ENCODE measurements around the gene GALNT5.

GALNT5 gene

GRCh38 chr2:157326698-157327097, 69.2 kb downstream of the GALNT5 start:
- Histone ChIP-seq H3K4me1 (ENCODE audit: control insufficient read depth, low read length) (peaks cover 18% of the 10 kb centered on the region), H3K9me2 (replicated peaks; ENCODE audit: control insufficient read depth, low read length) (no peaks in the 10 kb centered on the region), H3K79me2 (ENCODE audit: control insufficient read depth, low read length) (no peaks in the 10 kb centered on the region), H3K4me3 (ENCODE audit: low read length) (no peak overlapping the region), H3K27ac (ENCODE audit: low read depth, low read length) (no peak overlapping the region), H4K20me1 (ENCODE audit: control insufficient read depth, insufficient read depth, low read depth, low read length) (no peaks in the 10 kb centered on the region), H3K27me3 (ENCODE audit: control insufficient read depth, low read length) (no peaks in the 10 kb centered on the region), H3K36me3 (ENCODE audit: control insufficient read depth, low read length) (no peaks in the 10 kb centered on the region), H3K4me2 (ENCODE audit: low read length) (no peak overlapping the region), H3F3A (ENCODE audit: control insufficient read depth, insufficient read depth) (0 out of 2 replicates have a peak, but pooled peaks cover 2% of the 10 kb centered on the region), H3K9me3 (ENCODE audit: control insufficient read depth, insufficient read depth, low read length) (no peaks in the 10 kb centered on the region)
- TF ChIP-seq EZH2phosphoT487 (IDR thresholded peaks at IDR 0.05; ENCODE audit: borderline replicate concordance, low read length) = no peak
- no peak for TF ChIP-seq CTCF (IDR thresholded peaks at IDR 0.05; ENCODE audit: low read depth, low read length, poor library complexity, severe bottlenecking)

- H3K4me2 ChIP-seq (ENCODE audit: low read length) = peak overlapping the region; percentile 52
- no peaks in the 10 kb centered on the region for H3K79me2 ChIP-seq (ENCODE audit: control insufficient read depth, low read length)
- H3F3A ChIP-seq (ENCODE audit: control insufficient read depth, insufficient read depth) = 0 out of 2 replicates have a peak, but pooled peaks cover 2% of the 10 kb centered on the region
- H3K9me2 ChIP-seq (replicated peaks; ENCODE audit: control insufficient read depth, low read length) = no peaks in the 10 kb centered on the region
- H3K36me3 ChIP-seq (ENCODE audit: control insufficient read depth, low read length) = no peaks in the 10 kb centered on the region
- TF ChIP-seq EZH2phosphoT487 (IDR thresholded peaks at IDR 0.05; ENCODE audit: borderline replicate concordance, low read length) (no peak), CTCF (IDR thresholded peaks at IDR 0.05; ENCODE audit: low read depth, low read length, poor library complexity, severe bottlenecking) (no peak)
- H3K9me3 ChIP-seq (ENCODE audit: control insufficient read depth, insufficient read depth, low read length) = no peaks in the 10 kb centered on the region
- H4K20me1 ChIP-seq (ENCODE audit: control insufficient read depth, insufficient read depth, low read depth, low read length) = no peaks in the 10 kb centered on the region
- no peak overlapping the region for H3K27ac ChIP-seq (ENCODE audit: low read depth, low read length)
- H3K4me1 ChIP-seq (ENCODE audit: control insufficient read depth, low read length) = peaks cover 17% of the 10 kb centered on the region
- peak overlapping the region; percentile 24; the same call in 1 of the 2 replicates for H3K4me3 ChIP-seq (ENCODE audit: low read length)
- no peaks in the 10 kb centered on the region for H3K27me3 ChIP-seq (ENCODE audit: control insufficient read depth, low read length)
Measured at GRCh38 chr2:157327200-157327599, 69.7 kb downstream of the GALNT5 start.

GRCh38 chr2:157327621-157328500, 70.4 kb downstream of the GALNT5 start:
- Histone ChIP-seq H4K20me1 (ENCODE audit: control insufficient read depth, insufficient read depth, low read depth, low read length) (no peaks in the 10 kb centered on the region), H3K4me1 (ENCODE audit: control insufficient read depth, low read length) (peaks cover 17% of the 10 kb centered on the region), H3K36me3 (ENCODE audit: control insufficient read depth, low read length) (no peaks in the 10 kb centered on the region), H3K27me3 (ENCODE audit: control insufficient read depth, low read length) (no peaks in the 10 kb centered on the region), H3F3A (ENCODE audit: control insufficient read depth, insufficient read depth) (0 out of 2 replicates have a peak, but pooled peaks cover 2% of the 10 kb centered on the region), H3K4me2 (ENCODE audit: low read length) (peak overlapping the region; percentile 52), H3K27ac (ENCODE audit: low read depth, low read length) (no peak overlapping the region), H3K79me2 (ENCODE audit: control insufficient read depth, low read length) (no peaks in the 10 kb centered on the region), H3K4me3 (ENCODE audit: low read length) (peak overlapping the region; percentile 24), H3K9me3 (ENCODE audit: control insufficient read depth, insufficient read depth, low read length) (no peaks in the 10 kb centered on the region), H3K9me2 (replicated peaks; ENCODE audit: control insufficient read depth, low read length) (no peaks in the 10 kb centered on the region)
- TF ChIP-seq EZH2phosphoT487 (IDR thresholded peaks at IDR 0.05; ENCODE audit: borderline replicate concordance, low read length) = no peak
- TF ChIP-seq CTCF (IDR thresholded peaks at IDR 0.05; ENCODE audit: low read depth, low read length, poor library complexity, severe bottlenecking) = peak; percentile 97
